ENCODE data around the gene VTI1A.

DNA sequence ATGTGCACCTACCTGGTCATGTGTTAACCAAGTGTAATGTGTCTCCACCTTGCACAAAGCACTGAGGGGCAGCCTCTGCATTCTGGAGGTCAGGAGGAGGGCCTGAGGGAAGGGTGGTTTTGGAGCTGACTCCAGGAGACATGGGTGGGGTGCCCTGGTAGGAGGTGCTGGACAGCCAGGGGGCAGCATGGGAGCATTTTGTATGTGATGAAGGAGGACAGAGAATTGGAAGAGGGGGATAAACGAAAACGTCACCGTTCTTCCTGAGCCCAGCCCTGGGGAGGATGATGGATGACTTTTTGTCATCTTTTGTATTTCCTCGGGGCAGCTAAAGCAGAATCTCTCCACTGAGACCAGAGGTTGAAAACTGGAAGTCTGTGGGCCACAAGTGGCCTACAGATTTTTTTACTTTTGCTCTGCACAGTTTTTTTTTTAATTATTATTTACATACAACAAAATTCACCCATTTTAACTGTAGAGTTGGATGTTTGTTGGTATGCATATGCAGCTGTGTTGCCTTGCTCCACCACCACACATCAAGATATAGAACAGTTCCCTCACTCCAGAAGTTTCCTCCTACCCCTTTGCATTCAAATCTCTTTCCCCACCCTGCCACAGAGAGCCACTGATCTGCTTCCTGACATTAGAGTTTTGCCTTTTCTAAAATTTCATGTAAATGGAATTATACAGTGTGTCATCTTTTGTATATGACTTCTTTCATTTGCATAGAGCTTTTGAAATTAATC, 242.5 kb downstream of the VTI1A start:
- TF ChIP-seq, protein P1, sequence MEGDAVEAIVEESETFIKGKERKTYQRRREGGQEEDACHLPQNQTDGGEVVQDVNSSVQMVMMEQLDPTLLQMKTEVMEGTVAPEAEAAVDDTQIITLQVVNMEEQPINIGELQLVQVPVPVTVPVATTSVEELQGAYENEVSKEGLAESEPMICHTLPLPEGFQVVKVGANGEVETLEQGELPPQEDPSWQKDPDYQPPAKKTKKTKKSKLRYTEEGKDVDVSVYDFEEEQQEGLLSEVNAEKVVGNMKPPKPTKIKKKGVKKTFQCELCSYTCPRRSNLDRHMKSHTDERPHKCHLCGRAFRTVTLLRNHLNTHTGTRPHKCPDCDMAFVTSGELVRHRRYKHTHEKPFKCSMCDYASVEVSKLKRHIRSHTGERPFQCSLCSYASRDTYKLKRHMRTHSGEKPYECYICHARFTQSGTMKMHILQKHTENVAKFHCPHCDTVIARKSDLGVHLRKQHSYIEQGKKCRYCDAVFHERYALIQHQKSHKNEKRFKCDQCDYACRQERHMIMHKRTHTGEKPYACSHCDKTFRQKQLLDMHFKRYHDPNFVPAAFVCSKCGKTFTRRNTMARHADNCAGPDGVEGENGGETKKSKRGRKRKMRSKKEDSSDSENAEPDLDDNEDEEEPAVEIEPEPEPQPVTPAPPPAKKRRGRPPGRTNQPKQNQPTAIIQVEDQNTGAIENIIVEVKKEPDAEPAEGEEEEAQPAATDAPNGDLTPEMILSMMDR (conservative IDR thresholded peaks at IDR 0.05), result no peak
- no peak for TF ChIP-seq EZH2 (IDR thresholded peaks at IDR 0.05; ENCODE audit: low read depth)
